SH-SY5Y (cell line): Measurements from ENCODE around the gene MRPL36.

ENCODE experiments used
- GATA2 ChIP-seq: IDR thresholded peaks from 2 replicates; pipeline ENCODE4 v1.6.1; 2011; ENCODE audit warnings: mild to moderate bottlenecking, low read depth, low read length
- GATA3 ChIP-seq: IDR thresholded peaks from 2 replicates; pipeline ENCODE4 v1.6.1; 2011; ENCODE audit warnings: low read depth, mild to moderate bottlenecking, low read length, moderate library complexity

DNA sequence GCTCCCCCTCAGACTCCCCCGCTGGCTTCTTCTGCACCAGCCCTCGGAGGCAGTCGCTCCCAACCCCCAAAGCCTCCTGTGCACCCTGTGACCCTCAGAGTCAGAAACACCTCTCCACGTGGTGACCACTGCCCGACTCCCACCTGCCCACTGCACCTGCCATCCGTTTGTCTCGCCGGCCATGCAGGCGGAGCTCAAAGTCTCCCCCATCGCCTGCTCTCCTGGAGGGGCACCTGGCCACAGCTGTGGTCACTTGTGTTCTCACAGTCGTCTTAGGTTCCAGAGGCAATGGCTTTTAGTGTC is 38.2 kb downstream of the MRPL36 start:
- TF ChIP-seq GATA3 (no peak), GATA2 (no peak)
